GM11168 (cell line): Measurements from ENCODE around the gene SIGLEC10.

Source experiments
- in situ Hi-C: fragments of 300-500 bp; cut with MboI; formaldehyde crosslinking; loops from one replicate; pipeline ENCODE4 v1.12.0; 2022; ENCODE audit warnings: low sequenced_read_pairs; ENCODE audit not compliant: unreplicated experiment

SIGLEC10 gene

DNA sequence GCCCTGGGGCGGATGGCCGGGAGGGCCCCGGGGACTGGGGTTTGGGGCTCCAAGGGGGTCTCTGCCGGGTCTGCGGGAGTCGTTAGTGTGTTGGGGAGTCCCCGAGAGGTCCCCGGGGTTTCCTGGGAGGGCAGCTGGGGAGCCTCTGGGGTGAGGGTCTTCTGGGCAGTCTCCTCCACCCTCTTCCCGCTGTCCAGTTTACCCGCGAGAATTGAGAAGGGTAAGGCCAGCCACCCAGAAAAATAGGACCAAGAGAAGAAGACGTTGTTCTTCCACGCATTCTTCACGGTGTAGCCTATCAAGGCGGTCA, 50.2 kb downstream of the SIGLEC10 start:
- in situ Hi-C loops: no loop called here

DNA sequence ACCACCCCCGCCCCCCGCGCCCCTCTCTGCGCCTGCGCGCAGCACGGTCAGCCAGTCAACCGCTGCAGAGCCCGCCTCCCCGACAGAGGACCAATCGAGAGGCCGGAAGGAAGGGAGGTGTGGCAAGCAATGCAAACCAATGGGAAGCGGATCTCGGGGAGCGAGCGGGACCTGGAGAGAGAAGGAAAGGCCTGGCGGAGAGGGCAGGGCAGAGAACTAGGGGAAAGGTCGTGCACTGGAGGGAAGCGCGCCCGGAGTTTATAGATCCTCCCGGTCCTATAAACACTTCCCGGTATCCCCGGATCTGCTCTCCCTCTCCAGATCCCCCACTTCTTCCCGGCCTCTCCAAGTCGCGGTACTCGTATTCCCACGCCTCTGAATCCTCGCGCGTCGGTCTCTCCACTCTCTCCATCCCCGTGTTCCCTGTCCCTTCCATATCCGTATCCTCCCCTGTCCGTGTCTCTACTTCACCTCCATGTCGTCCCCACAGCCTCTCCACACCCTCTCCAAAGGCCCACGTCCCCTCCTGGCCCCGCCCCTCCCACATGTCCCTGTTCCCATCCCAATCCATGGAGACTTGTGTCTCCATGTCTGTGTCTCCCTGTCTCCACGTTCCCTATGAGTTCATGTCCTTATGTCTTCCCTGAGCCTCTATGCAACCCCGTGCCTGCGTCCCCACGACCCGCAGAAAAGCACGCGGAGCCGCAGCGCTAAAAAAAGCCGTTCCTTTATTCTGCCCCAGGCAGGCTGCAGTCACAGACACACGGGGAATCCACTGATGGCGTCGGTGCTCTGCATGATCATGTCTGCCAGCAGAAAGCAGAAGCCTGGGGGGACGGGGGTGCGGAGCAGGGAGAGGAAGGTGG, 50.8 kb downstream of the SIGLEC10 start:
- in situ Hi-C loops: no loop called here

DNA sequence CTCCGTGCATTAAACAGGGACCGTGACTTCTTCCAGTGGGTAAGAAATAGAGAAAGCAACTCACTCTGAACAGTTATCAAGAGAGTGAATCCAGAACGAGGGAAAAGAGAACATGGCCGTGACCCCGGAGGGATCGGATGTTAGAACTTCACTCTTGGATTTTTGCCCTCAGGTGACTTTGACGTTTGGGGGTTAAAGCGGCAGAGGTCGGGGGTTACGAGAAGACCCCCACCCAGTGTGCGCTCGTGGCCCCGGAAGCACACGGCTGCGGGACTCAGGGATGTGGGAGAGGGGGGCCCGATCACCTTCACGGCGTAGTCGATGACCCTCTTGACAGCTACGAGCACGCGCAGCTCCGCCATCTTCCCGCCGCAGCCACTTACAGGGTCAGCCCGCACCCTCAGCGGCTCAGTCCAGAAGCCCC, 51.5 kb downstream of the SIGLEC10 start, which contains the start of gene ETFB:
Gene ETFB (minus strand): TSS at position 424 of the 424 bp plus-strand sequence. CDS start 62 bp downstream, at position 362.
- in situ Hi-C loops: no loop called here

DNA sequence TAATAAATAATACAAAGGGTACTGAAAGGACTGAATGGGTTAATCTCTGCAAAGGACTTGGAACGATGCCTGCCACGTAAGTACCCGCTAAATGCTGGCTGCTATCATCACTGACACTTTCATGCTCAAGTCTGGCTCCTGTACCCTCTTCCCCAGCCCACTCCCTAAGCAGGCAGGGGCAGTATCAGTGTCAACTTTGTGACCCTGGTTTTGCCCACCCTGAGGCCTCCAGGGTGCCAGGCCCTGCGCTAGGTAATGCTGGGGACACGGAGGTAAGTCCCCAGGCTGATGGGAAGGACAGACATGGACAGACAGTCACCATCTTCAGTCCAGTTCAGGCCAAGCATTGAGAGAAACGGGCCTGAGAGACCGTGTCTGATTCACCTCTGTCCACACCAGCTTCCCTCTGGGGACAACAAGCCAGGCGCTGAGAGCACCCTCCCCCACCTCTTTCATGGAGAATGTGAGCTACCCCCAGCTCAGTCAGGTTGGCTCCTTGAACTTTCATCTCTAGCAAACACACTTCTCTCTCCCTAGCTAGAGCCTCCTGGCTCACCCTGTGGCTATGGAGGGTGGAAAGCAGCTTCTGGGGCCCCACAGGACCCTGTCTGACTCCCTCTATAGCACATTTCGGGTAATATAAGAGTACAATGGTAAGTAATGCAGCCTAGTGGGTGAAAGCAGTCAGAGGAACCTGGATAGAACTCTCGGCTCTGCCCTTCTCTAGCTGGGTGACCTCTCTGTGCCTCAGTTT, 52.1 kb downstream of the SIGLEC10 start:
- in situ Hi-C loops: no loop called here

DNA sequence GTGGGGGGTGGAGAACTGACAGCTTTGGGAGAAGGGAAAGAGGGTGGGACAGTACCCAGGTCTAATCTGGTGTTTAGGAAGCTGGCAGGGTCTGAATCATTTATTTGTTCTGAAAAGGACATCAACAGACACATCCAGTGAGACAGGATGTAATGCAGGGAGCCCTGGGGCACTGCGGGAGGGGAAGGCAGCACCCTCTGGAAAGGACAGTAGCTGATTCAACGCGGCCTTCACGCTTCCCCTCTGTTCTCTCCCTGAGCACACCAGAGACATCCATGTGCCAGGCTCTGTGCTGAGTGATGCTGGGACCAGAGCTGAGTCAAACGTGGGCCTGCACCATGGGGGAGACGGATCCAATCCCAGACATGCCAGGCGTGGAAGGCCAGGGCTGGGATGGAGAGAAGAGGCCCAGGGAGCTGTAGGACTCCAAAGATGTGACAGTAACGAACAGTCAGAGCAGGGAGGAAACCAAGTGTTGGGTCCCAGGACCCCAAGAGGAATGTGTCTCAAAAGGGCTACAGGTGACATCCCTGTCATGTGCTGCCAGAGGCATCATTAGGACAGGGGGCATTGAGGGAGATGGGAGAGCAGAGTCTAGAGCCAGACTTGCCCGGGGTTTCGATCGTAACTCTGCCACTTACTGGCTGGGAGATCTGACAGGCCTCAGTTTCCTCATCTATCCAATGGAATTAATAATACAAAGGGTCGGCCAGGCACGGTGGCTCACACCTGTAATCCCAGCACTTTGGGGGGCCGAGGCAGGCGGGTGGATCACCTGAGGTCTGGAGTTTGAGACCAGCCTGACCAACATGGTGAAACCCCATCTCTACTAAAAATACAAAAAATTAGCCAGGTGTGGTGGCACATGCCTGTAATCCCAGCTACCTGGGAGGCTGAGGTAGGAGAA, 53.0 kb downstream of the SIGLEC10 start:
- in situ Hi-C loops: no loop called here

DNA sequence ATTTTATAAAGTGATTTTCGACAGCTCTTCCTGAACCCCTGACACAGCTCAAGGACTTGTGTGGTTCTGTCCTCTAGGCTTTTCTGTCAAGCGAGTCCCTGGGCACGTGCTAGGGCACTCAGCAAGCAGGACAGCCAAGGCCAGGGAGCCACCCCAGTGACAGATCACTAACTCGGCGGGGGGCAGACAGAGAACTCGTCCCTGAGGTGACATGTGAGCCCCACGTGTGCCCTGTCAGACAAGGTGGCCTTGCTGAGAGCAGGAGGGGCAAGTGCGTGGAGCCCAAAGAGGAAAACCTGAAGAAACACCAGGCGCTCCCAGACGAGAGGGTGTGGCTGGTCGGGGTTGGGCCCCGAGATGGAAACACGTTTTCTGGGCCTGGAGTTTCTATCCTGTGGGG, 56.2 kb downstream of the SIGLEC10 start:
- in situ Hi-C loops: no loop called here
